ENCODE measurements around the gene SLC19A3. TPM values are rescaled to one million over a fixed set of nuclear protein-coding genes. Genes with fewer than 3 reads are reported as not detected.
"Not testable (repeated sequence)": the region's sequence is repeated elsewhere in the genome, so short reads cannot be mapped to it uniquely, and the experiment has no call there.

SLC19A3 gene
- total RNA-seq = 100 to 1,000 TPM in 1 of 3 donors, 10 to 100 TPM in 2; 29.9 to 278 (median 46.9) TPM

GRCh38 chr2:227717687-227718567 lies at the start of gene SLC19A3:
Gene SLC19A3 (minus strand): TSS chr2:227718028. CDS start chr2:227702318, 15,710 bp downstream.
- DNase-seq (ENCODE audit: low spot score in 2 of 2) = peak; percentile 66 to 74
- no peaks in the 10 kb centered on the region for H3K9me3 ChIP-seq
- peak within 1 kb of the TSS; percentile 55 to 83 for H3K27ac ChIP-seq
- no peaks in the 10 kb centered on the region for H3K27me3 ChIP-seq
- H3K4me1 ChIP-seq = no peaks in the 10 kb centered on the region
- TF ChIP-seq POLR2A (IDR thresholded peaks at IDR 0.05) (no peak), POLR2AphosphoS5 (IDR thresholded peaks at IDR 0.05) (peak in 1 of 3 donors; percentile 52)
- H3K36me3 ChIP-seq = no peaks in the 10 kb centered on the region
- intact Hi-C loops (cut with DNase I; ENCODE audit: low total_unique reads) = no loop called here
- peak within 1 kb of the TSS; percentile 32 to 67 (median 48) for H3K4me3 ChIP-seq

GRCh38 chr2:227766373-227766883 lies 48.6 kb upstream of the SLC19A3 start:
- H3K9me3 ChIP-seq = no peaks in the 10 kb centered on the region
- H3K27me3 ChIP-seq = no peaks in the 10 kb centered on the region
- no peak overlapping the region for H3K4me3 ChIP-seq
- TF ChIP-seq POLR2AphosphoS5 (IDR thresholded peaks at IDR 0.05) = no peak
- TF ChIP-seq, protein P1, sequence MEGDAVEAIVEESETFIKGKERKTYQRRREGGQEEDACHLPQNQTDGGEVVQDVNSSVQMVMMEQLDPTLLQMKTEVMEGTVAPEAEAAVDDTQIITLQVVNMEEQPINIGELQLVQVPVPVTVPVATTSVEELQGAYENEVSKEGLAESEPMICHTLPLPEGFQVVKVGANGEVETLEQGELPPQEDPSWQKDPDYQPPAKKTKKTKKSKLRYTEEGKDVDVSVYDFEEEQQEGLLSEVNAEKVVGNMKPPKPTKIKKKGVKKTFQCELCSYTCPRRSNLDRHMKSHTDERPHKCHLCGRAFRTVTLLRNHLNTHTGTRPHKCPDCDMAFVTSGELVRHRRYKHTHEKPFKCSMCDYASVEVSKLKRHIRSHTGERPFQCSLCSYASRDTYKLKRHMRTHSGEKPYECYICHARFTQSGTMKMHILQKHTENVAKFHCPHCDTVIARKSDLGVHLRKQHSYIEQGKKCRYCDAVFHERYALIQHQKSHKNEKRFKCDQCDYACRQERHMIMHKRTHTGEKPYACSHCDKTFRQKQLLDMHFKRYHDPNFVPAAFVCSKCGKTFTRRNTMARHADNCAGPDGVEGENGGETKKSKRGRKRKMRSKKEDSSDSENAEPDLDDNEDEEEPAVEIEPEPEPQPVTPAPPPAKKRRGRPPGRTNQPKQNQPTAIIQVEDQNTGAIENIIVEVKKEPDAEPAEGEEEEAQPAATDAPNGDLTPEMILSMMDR (IDR thresholded peaks at IDR 0.05) = peak; percentile 69 to 92 (median 83)
- no peaks in the 10 kb centered on the region for H3K4me1 ChIP-seq
- intact Hi-C loops (cut with DNase I; ENCODE audit: low total_unique reads) = loop anchor here (10.0 kb wide), 1 partner anchor 362 kb away; no protein-coding TSS in a partner anchor
- H3K27ac ChIP-seq = no peak overlapping the region
- no peaks in the 10 kb centered on the region for H3K36me3 ChIP-seq
- DNase-seq (ENCODE audit: low spot score in 2 of 2) = peak; percentile 45 to 69

GRCh38 chr2:227765788-227766372 lies 48.1 kb upstream of the SLC19A3 start:
- Histone ChIP-seq H3K4me3 (no peak overlapping the region), H3K9me3 (no peaks in the 10 kb centered on the region), H3K27me3 (no peaks in the 10 kb centered on the region), H3K4me1 (no peaks in the 10 kb centered on the region), H3K27ac (no peak overlapping the region), H3K36me3 (no peaks in the 10 kb centered on the region)
- no peak for DNase-seq (ENCODE audit: low spot score in 2 of 2)
- TF ChIP-seq POLR2AphosphoS5 (IDR thresholded peaks at IDR 0.05) (no peak), POLR2A (IDR thresholded peaks at IDR 0.05) (no peak)
- TF ChIP-seq, protein P1 (IDR thresholded peaks at IDR 0.05) = no peak
- intact Hi-C loops (cut with DNase I; ENCODE audit: low total_unique reads) = loop anchor here (2.0 to 10.0 kb wide), 2 partner anchors 49 to 361 kb away; no protein-coding TSS in a partner anchor

- TF ChIP-seq POLR2A (IDR thresholded peaks at IDR 0.05) = no peak
- TF ChIP-seq, protein P1 (IDR thresholded peaks at IDR 0.05) = no peak
- no peak for TF ChIP-seq POLR2AphosphoS5 (IDR thresholded peaks at IDR 0.05)
- H3K36me3 ChIP-seq = no peaks in the 10 kb centered on the region
- intact Hi-C loops (cut with DNase I; ENCODE audit: low total_unique reads) = loop anchor here (10.0 kb wide), 1 partner anchor 357 kb away; no protein-coding TSS in a partner anchor
- no peaks in the 10 kb centered on the region for H3K4me1 ChIP-seq
- H3K4me3 ChIP-seq = no peak overlapping the region
- no peaks in the 10 kb centered on the region for H3K27me3 ChIP-seq
- DNase-seq (ENCODE audit: low spot score in 2 of 2) = no peak
- H3K27ac ChIP-seq = no peak overlapping the region
- H3K9me3 ChIP-seq = no peaks in the 10 kb centered on the region
These were observed 44.1 kb upstream of the SLC19A3 start for GRCh38 chr2:227761740-227762476.

DNA sequence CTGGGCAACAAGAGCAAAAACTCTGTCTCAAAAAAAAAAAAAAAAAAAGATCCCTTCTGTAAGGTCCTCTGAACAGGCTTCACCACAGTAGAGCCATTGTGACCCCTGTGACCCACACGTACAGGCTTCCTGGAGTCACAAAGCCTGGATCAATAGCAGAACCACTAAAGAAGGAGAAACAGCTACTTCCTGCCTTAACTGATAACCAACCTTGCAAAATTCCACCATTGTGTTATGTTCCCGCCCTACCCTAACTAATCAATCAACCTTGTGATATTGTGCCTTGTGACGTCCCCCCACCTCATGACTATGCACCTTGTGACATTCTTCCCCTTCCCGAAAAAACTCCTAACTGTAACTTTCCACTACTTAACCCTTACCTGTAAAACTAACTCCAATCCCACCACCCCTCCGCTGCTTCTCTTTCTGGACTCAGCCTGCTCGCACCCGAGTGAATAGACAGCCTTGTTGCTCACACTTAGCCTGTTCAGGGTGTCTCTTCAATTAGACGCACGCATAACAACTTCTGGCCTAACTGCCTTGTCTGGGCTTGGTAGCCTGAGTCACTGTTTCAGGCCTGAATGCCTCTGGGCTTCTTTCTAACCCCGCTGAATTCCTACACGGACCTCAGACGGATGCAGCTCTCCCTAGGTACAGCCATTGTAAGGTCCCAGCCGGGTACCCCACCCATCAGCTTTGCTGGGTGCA lies 41.7 kb upstream of the SLC19A3 start:
- no peaks in the 10 kb centered on the region for H3K9me3 ChIP-seq
- no peaks in the 10 kb centered on the region for H3K27me3 ChIP-seq
- TF ChIP-seq POLR2A (IDR thresholded peaks at IDR 0.05) (no peak), POLR2AphosphoS5 (IDR thresholded peaks at IDR 0.05) (no peak)
- TF ChIP-seq, protein P1 (IDR thresholded peaks at IDR 0.05) = no peak
- DNase-seq (ENCODE audit: low spot score in 2 of 2) = no peak
- H3K27ac ChIP-seq = no peak overlapping the region
- H3K4me1 ChIP-seq = no peaks in the 10 kb centered on the region
- H3K36me3 ChIP-seq = no peaks in the 10 kb centered on the region
- H3K4me3 ChIP-seq = no peak overlapping the region
- intact Hi-C loops (cut with DNase I; ENCODE audit: low total_unique reads) = loop anchor here (10.0 kb wide), 1 partner anchor 355 kb away; no protein-coding TSS in a partner anchor

DNA sequence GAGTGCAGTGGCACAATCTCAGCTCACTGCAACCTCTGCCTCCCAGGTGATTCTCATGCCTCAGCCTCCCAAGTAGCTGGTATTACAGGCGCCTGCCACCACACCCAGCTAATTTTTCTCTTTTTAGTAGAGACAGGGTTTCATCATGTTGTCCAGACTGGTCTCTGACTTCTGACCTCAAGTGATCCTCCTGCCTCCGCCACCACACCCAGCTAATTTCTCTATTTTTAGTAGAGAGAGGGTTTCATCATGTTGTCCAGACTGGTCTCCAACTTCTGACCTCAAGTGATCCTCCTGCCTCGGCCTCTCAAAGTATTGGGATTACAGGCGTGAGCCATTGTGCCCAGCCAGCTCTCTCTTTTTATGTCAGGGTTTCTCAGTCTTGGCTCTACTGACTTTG lies 38.4 kb upstream of the SLC19A3 start:
- H3K4me3 ChIP-seq; H3K27ac ChIP-seq; H3K27me3 ChIP-seq; DNase-seq (ENCODE audit: low spot score in 2 of 2); H3K4me1 ChIP-seq; H3K9me3 ChIP-seq; intact Hi-C loops (cut with DNase I; ENCODE audit: low total_unique reads); H3K36me3 ChIP-seq: not testable (repeated sequence)
